KG1 (cell line): ENCODE data around the gene TRAF3IP3.
A peak's percentile ranks its signal among the peaks of the same experiment; 100 is the strongest.

Experiments
- DNase-seq: peaks from one replicate; lab custom pipeline; 2025; lab: John Stamatoyannopoulos, UW

Gene TRAF3IP3

DNA sequence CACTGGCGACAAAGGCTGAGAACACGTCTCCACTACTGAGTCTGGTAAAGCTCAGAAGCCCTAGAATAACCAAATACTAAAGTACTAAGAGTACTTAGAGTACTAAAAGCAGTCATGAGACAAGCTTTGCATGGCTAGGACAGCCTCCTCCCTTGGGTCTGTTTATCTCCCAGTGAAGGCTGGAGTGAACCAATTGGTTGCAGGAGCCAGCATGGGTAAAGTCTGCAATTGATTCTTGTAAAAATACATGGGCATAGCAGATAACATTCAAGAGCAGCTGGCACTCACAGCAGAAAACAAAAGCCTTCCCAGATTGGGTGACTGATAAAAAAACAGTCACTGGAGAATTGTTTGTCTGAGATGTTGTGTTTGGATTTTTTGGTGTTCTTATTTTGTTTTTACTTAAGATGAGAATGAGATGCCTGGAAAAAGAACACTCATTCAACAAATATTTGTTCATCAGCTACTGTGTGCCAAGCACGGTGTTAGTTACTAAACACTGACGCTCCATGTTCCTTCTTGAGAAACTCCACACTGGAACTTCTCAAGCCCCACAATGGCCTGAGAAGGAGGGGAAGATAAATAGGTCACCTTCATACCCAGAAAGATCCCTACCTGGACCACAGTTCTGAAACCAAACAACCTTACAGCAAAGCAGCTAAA is 46.4 kb downstream of the TRAF3IP3 start:
- DNase-seq: no peak

GRCh38 chr1:209802780-209803152 is 46.9 kb downstream of the TRAF3IP3 start:
- no peak for DNase-seq

GRCh38 chr1:209803568-209803967 is 47.7 kb downstream of the TRAF3IP3 start:
- no peak for DNase-seq

DNA sequence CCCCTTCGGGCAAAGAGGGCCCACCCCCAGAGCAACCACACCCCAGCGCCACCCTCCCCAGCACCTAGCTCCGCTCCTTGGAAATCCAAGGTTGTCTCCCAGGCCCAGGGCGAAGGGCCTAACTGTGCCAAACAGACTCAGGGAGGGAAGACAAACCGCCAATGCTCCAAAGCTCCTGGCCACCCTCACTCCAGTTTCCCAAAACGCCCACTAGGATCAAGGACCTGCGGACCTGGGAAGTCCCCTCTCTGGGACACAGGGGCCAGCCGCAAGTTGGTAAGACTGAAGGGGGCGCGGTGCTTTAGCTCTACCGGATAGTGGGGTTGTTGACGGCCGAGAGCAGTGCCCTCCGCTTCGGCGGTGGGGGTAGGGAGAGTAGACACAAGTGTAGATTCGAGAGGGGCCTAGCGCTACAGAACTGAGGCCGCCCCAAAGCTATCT is 49.5 kb downstream of the TRAF3IP3 start:
- no peak for DNase-seq

GRCh38 chr1:209805875-209806760 is 50.3 kb downstream of the TRAF3IP3 start, which contains the start of gene IRF6:
IRF6 (minus strand) TSS chr1:209806142; CDS start chr1:209801413, 4,729 bp downstream.
- no peak for DNase-seq

- no peak for DNase-seq
Observed at GRCh38 chr1:209807509-209807908, 51.7 kb downstream of the TRAF3IP3 start.

GRCh38 chr1:209808059-209808581 is 52.3 kb downstream of the TRAF3IP3 start:
- no peak for DNase-seq

- DNase-seq: no peak
Observed at GRCh38 chr1:209809611-209810010, 53.8 kb downstream of the TRAF3IP3 start.

GRCh38 chr1:209810783-209811182 is 54.9 kb downstream of the TRAF3IP3 start:
- DNase-seq: no peak

DNA sequence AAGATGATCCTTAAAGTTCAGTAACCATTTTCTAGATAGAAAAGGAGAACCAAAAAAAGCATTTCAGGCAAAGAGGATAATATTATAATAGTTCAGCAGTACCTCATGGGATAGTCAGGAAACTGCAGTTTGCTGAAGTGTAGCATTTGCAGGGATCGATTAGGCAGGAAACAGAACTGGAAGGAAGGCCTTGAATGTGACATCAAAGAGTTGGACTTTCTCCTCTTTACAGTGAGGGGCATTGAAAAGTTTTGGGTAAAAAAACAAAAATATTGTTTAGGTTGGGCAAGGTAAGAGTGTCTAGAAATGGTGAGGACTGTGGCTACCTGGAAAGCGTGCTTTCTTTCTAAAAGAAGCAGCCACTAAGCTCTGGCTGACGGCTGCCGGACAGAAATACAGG is 58.0 kb downstream of the TRAF3IP3 start:
- DNase-seq: no peak

DNA sequence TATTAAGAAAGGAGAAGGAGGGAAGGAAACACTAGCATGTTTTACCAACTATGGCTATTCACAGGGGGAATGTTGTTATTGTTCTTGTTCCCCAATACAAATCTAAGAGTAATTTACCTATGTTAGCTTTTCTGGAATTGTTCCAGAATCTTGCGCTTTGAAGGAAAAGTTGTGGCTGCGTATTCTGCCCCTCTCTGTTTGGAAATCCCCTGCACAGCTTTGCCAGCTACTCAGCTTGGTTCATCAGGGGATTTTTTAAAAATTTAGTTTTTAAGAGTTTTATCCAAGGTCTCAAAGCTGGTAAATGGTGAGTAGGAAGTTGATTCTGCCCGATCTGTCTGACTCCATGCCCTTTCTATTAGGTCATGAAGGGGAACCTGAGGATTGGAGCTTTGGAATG is 59.6 kb downstream of the TRAF3IP3 start:
- DNase-seq: no peak

- no peak for DNase-seq
Observed at GRCh38 chr1:209815931-209816341, 60.1 kb downstream of the TRAF3IP3 start.

- no peak for DNase-seq
Observed at GRCh38 chr1:209816923-209817322, 61.1 kb downstream of the TRAF3IP3 start.

DNA sequence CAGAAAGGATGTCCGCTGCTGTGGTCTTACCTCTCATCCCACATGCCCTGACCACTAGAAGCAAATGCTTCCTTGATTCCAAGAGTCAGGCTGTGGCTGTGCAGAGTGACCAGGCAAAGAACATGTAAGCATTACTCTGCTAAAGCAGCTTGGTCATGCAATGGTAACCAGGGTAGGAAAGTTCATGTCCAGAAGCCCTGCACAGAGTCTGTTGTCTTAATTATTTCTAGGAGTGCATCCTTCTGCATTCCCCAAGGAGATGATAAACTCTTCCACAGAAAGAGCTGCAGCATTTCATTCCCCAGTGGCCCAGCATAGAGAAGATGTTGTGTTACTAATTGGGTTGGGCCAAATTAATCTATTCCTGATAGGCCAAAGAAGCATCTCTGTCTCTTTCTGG is 61.8 kb downstream of the TRAF3IP3 start:
- DNase-seq: no peak

- no peak for DNase-seq
Observed at GRCh38 chr1:209819058-209819457, 63.2 kb downstream of the TRAF3IP3 start.

- no peak for DNase-seq
Observed at GRCh38 chr1:209820986-209821385, 65.1 kb downstream of the TRAF3IP3 start.

GRCh38 chr1:209822706-209823105 is 66.9 kb downstream of the TRAF3IP3 start:
- no peak for DNase-seq

- peak; percentile 12 for DNase-seq
Observed at GRCh38 chr1:209823143-209824041, 67.5 kb downstream of the TRAF3IP3 start.

DNA sequence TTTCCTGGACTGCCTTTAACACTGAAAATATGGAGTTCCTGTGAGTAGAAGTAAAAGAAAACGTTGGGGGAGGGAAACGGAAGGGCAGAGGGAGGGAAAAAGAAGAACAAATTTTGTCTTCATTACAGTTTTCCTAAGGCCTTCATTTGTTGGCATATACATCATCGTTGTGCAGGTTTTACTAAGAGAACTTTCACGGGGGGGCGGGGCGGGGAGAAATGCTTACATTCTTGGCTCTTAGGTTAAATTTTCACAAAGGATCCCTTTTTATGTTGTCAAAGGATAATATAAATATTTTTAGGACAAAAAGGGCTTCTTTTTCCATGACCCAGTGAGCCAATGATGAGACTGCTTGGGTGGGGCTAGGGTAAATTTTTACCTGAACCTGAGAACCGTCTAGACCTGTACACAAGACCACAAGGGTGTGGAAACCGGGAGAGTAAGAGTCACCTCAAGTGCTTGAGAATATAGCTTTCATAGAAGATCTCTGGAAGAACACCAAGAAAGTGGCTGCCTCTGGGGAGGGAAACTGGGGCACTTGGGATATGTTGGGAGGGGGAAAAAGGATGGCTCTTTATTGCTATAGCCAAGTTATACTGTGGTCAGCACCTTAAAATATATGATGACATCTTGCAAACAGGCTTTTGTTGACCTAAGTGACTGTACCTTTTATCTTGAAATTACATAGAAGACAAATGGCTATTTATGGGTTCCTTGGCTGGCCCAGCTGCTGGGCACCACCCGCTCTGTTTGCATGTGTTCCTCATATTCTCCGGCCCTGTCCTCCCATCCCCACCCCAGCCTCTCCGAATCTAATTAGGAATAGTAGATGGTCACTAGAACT is 70.0 kb downstream of the TRAF3IP3 start:
- DNase-seq: no peak

- peak; percentile 97 for DNase-seq
Observed at GRCh38 chr1:209827384-209828262, 71.8 kb downstream of the TRAF3IP3 start, which contains the start of gene UTP25. UTP25 (plus strand) TSS chr1:209827972; CDS start chr1:209828064, 92 bp downstream.
